Superior temporal gyrus (tissue), 1 donor: Measurements from ENCODE around the gene KBTBD3.
"Not testable (repeated sequence)": the region's sequence is repeated elsewhere in the genome, so short reads cannot be mapped to it uniquely, and the experiment has no call there.

Experiments
- DNase-seq: peaks from one replicate; pipeline ENCODE4 v3.0.0-alpha.2; 2016; ENCODE audit errors: extremely low spot score

KBTBD3 gene

GRCh38 chr11:106011481-106011880 is 65.7 kb downstream of the KBTBD3 start:
- DNase-seq, result no peak

GRCh38 chr11:106003094-106003493 is 74.1 kb downstream of the KBTBD3 start:
- DNase-seq, result not testable (repeated sequence)

GRCh38 chr11:106001304-106002012 is 75.7 kb downstream of the KBTBD3 start:
- no peak for DNase-seq
